Common myeloid progenitor, CD34-positive (primary cell): ENCODE results near the gene JAKMIP1.

Experiments used
- CTCF ChIA-PET: fragments of 350-600 bp; sonication (Branson Sonifier 250); formaldehyde crosslinking; loops from one replicate; lab custom pipeline; 2021; ENCODE audit warnings: antibody characterized with exemption; lab: Charles Lee
- POLR2A ChIA-PET: fragments of 350-600 bp; sonication (Branson Sonifier 250); formaldehyde crosslinking; loops from one replicate; lab custom pipeline; 2021; ENCODE audit warnings: antibody characterized with exemption; lab: Charles Lee
- DNase-seq, 3 donors: peaks; one replicate each; pipeline versions ENCODE4 v3.0.0 to v3.0.0-alpha.2; 2013
- H3K27ac ChIP-seq, 2 experiments: 1 replicate in 1 of 2; 2 replicates in 1 of 2; pipeline ENCODE4 v1.7.0; 2013; ENCODE audit warnings: inconsistent platforms in 2 of 2, low read length in 2 of 2, mild to moderate bottlenecking in 2 of 2, low read depth in 1 of 2, moderate library complexity in 1 of 2; ENCODE audit not compliant: severe bottlenecking in 2 of 2, insufficient read depth in 1 of 2, poor library complexity in 1 of 2
- H3K27me3 ChIP-seq, 5 experiments: replicated peaks in 2 of 5; 1 replicate in 3 of 5; 2 replicates in 2 of 5; pipeline versions ENCODE4 v1.6.1 to v1.7.0; 2013; ENCODE audit warnings: low read length in 4 of 5, mild to moderate bottlenecking in 2 of 5, moderate library complexity in 2 of 5, inconsistent platforms in 1 of 5; ENCODE audit not compliant: insufficient read depth in 5 of 5, control insufficient read depth in 4 of 5
- H3K36me3 ChIP-seq, 4 experiments: 1 replicate in 2 of 4; 2 replicates in 2 of 4; pipeline versions ENCODE4 v1.6.1 to v1.7.0; 2013; ENCODE audit warnings: low read length in 3 of 4, control low read depth in 1 of 4, mild to moderate bottlenecking in 1 of 4; ENCODE audit not compliant: control insufficient read depth in 4 of 4, insufficient read depth in 4 of 4
- H3K4me1 ChIP-seq, 4 experiments: 1 replicate in 3 of 4; 2 replicates in 1 of 4; pipeline versions ENCODE4 v1.6.1 to v1.7.1; 2013; ENCODE audit warnings: low read length in 3 of 4, mild to moderate bottlenecking in 3 of 4, control low read depth in 1 of 4, inconsistent platforms in 1 of 4, moderate library complexity in 1 of 4; ENCODE audit not compliant: control insufficient read depth in 4 of 4, insufficient read depth in 4 of 4; ENCODE audit errors: control extremely low read depth in 1 of 4
- H3K4me3 ChIP-seq, 7 experiments: 1 replicate in 4 of 7; 2 replicates in 3 of 7; pipeline versions ENCODE4 v1.5.1 to v1.7.0; 2013; ENCODE audit warnings: mild to moderate bottlenecking in 7 of 7, low read length in 6 of 7, moderate library complexity in 6 of 7, inconsistent platforms in 2 of 7, low read depth in 2 of 7, control low read depth in 1 of 7; ENCODE audit not compliant: insufficient read depth in 4 of 7, control insufficient read depth in 1 of 7; ENCODE audit errors: extremely low read depth in 1 of 7
- H3K9me3 ChIP-seq, 5 experiments: 1 replicate in 4 of 5; 2 replicates in 1 of 5; pipeline versions ENCODE4 v1.6.1 to v1.7.1; 2013; ENCODE audit warnings: low read length in 4 of 5, mild to moderate bottlenecking in 2 of 5, inconsistent platforms in 1 of 5, low read depth in 1 of 5, moderate library complexity in 1 of 5; ENCODE audit not compliant: control insufficient read depth in 4 of 5, insufficient read depth in 2 of 5; ENCODE audit errors: control extremely low read depth in 1 of 5
- WGBS: methylation state at CpG from one replicate; pipeline ENCODE4 v1.1.5; 2013; ENCODE audit not compliant: insufficient coverage; 5-methylcytosine and 5-hydroxymethylcytosine counted together

Gene JAKMIP1

DNA sequence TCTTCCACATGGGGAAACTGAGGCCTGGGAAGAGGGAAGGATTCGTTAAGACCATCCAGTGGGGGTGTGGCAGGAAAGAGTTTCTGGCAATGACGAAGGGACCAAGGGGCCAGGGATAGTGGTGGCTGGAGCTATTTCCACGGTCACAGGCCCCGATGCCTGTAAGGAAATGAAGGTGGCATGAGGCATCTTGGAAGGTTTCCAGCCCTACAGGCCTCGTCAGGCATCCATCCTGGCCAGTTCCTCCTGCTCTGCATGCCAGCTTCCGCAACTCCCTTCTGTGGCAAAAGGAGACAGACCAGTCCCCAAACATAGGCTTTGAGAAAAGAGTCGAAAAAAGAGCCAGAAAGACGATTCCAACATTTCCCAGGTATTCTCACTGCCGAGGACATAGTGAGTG, 173.0 kb downstream of the JAKMIP1 start:
- H3K27ac ChIP-seq: no peak overlapping the region
- no peaks in the 10 kb centered on the region for H3K36me3 ChIP-seq
- no peak overlapping the region for H3K4me3 ChIP-seq
- ChIA-PET POLR2A (no interaction called here), CTCF (interaction anchor here (1.0 to 1.6 kb wide), 2 partner anchors 11 to 28 kb away, joined by 3 to 4 read pairs; no protein-coding TSS in a partner anchor)
- H3K27me3 ChIP-seq: peaks cover 0 to 3% (median 0%) of the 10 kb centered on the region in 5 experiments
- 91% methylated on average over 9 of the region's 9 CpGs for WGBS
- DNase-seq: no peak
- H3K9me3 ChIP-seq: no peaks in the 10 kb centered on the region
- peaks cover 0 to 11% (median 1%) of the 10 kb centered on the region in 4 experiments for H3K4me1 ChIP-seq

DNA sequence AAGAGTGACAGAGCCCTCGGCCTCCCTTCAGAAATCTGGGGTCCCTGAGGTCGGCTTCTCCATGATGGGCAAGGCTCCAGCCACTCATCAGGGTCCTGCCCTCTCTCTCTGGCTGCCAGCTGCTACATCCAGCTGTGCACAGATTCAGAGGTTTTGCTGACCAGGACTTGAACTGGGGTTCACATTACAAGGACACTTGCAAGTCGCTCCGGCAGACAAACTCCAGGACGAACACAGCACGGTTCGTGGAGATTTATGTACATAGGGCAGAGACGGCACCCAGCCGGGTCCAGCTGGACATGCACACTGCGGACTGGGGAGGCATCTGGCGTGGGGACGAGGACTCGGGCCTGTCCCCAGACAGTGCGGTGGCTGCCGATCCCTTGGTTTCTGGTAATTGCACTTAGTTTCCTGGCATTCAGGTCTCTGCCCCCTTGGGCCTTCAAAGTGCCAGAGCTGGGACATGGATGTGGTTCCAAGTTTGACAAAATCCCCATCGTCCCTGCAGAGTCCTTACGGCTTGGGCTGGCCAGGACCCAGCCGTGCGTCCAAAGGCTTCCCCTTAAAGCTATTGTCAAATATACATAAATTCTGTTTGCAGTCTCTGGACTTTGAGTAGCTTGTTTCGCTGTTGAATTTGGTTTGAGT, 175.9 kb downstream of the JAKMIP1 start:
- POLR2A ChIA-PET: no interaction called here
- Histone ChIP-seq H3K4me3 (no peak overlapping the region), H3K36me3 (no peaks in the 10 kb centered on the region), H3K4me1 (no peaks in the 10 kb centered on the region), H3K27ac (no peak overlapping the region), H3K9me3 (no peaks in the 10 kb centered on the region), H3K27me3 (peaks cover 0 to 3% (median 0%) of the 10 kb centered on the region in 5 experiments)
- CTCF ChIA-PET: interaction anchor here (2.0 kb wide), 1 partner anchor 12 kb away, joined by 5 read pairs; no protein-coding TSS in a partner anchor
- 95% methylated on average over 16 of the region's 20 CpGs for WGBS
- DNase-seq: no peak

DNA sequence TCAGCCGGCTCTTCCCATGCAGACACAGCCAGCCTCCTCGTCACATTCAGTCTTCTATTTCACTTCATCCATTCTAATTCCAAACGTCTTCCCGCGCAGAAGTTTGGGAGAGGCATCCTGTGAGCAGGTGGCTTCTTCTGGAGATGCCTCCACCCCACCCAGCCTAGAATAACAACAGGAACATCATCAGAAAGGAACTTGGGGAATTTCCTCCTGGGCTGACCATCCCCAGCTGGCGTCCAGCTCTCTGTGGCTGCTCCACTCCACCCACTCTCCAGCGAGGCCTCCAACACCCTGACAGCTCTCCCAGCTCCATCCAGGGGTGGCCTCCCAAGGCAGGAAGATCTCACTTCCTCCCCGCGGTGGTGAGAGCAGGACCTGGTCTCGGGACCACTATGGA, 176.6 kb downstream of the JAKMIP1 start:
- Histone ChIP-seq H3K4me3 (no peak overlapping the region), H3K27ac (no peak overlapping the region), H3K27me3 (peaks cover 0 to 3% (median 0%) of the 10 kb centered on the region in 5 experiments), H3K9me3 (no peaks in the 10 kb centered on the region), H3K4me1 (no peaks in the 10 kb centered on the region), H3K36me3 (no peaks in the 10 kb centered on the region)
- DNase-seq: no peak
- POLR2A ChIA-PET: no interaction called here
- WGBS: 65% methylated on average over 6 of the region's 10 CpGs
- CTCF ChIA-PET: interaction anchor here (1.1 to 2.0 kb wide), 2 partner anchors 12 to 26 kb away, joined by 4 to 5 read pairs; no protein-coding TSS in a partner anchor

DNA sequence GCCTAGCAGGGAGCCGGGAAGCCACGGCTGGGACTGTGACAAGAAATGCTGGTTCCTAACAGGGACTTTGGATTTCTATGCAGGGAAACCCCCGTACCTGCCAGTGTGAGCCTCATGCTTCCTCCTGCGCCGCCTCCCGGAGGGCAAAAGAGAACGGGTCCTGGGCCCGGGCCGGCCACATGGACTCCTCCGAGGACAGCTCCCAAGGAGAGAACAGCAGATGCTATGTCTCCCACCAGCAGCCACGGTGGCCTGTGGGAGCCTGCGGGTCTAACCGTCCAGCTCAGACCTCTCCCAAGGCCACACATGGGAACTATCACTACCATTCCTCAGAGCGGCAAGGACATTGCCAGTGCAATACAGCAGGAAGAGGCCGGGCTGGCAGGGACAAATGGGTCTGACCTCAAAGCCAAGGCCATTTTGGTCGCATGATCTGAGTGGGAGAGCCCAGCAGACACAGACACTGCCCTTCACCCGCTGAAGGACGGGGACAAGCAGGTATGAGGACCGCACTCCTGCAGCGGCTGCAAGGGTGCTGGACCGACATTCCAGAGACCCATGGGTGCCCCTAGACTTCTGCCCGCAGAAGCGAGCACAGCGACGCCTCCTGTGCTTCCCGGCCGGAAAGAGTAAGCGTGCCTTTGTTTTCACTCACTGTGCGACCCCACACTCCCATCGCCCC, 177.6 kb downstream of the JAKMIP1 start:
- 91% methylated on average over 28 of the region's 30 CpGs for WGBS

DNA sequence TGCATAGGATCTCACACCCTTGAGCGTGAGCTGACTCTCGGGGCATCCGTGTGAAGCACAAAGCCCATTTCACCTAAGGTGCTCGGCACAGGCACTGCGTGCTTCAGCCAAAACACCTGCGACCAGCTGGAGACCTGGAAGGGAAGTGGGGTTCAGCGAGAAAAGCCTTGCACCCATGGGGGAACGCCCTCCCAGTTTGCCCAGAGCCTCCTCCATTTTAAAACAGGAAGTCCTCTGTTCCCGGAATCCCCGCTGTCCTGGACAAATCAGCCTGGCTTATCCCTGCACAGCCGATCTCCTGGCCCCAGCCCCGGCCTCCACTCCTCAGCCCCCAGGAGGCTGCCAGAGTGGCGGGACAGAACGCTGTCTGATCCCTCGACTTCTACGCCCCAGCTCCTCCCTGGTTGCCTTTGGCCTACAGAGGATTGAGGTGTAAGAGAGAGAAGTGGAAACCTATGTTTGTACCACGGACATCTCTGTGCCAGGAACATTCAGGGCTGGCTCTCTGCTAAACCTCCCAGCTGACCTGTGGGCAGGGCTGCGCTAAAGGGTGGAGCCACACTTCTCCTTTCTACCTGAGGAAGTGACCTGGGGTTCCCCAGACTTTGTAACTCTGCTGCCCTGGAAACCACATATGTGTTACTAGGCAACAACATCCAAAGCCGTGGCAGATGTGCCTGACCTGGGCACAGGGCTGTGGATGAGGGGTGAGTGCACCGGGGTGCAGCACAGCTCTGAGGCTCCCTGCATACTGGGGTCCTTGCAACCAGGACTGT, 178.3 kb downstream of the JAKMIP1 start:
- 86% methylated on average over 16 of the region's 20 CpGs for WGBS
- peaks cover 0 to 3% (median 0%) of the 10 kb centered on the region in 5 experiments for H3K27me3 ChIP-seq
- CTCF ChIA-PET: interaction anchor here (1.1 to 2.9 kb wide), 3 partner anchors 10 to 24 kb away, joined by 3 to 9 read pairs (median 4); no protein-coding TSS in a partner anchor

More for the DNA sequence above, 177.6 kb downstream of the JAKMIP1 start:
- ChIA-PET CTCF (interaction anchor here (1.1 to 2.9 kb wide), 5 partner anchors 10 to 25 kb away, joined by 3 to 9 read pairs (median 4); no protein-coding TSS in a partner anchor), POLR2A (no interaction called here)
- H3K9me3 ChIP-seq: no peaks in the 10 kb centered on the region
- no peaks in the 10 kb centered on the region for H3K4me1 ChIP-seq
- H3K36me3 ChIP-seq: no peaks in the 10 kb centered on the region
- no peak overlapping the region for H3K4me3 ChIP-seq
- no peak overlapping the region for H3K27ac ChIP-seq
- H3K27me3 ChIP-seq: peaks cover 0 to 3% (median 0%) of the 10 kb centered on the region in 5 experiments
- DNase-seq: no peak

DNA sequence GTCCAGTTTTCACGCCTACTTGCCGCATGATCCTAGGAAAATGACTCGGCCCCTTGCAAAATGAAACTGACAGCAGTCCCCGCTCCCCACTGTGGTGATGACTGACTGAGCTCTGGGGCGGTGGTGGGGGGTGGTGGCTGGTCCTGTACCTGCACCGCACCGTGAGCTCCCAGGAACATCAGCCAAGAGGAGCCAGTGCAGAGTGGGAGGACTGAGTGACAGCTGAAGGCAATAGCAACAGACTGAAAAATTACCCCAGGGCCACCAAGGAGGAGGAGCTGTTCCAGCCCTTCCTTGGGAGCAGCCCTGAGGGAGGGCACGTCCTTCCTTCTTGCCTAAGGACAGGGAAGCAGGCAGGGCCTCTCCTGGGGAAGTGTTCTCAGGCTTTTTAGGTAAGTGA, 179.7 kb downstream of the JAKMIP1 start:
- WGBS: 93% methylated on average over 6 of the region's 8 CpGs
- DNase-seq: no peak
- Histone ChIP-seq H3K9me3 (no peaks in the 10 kb centered on the region), H3K27ac (no peak overlapping the region), H3K36me3 (no peaks in the 10 kb centered on the region), H3K27me3 (peaks cover 0 to 3% (median 0%) of the 10 kb centered on the region in 5 experiments), H3K4me1 (no peaks in the 10 kb centered on the region), H3K4me3 (no peak overlapping the region)
- POLR2A ChIA-PET: no interaction called here
- CTCF ChIA-PET: interaction anchor here (0.9 to 3.2 kb wide), 8 partner anchors 9 to 48 kb away, joined by 3 to 37 read pairs (median 10); no protein-coding TSS in a partner anchor

More for the DNA sequence above, 178.3 kb downstream of the JAKMIP1 start:
- peak in 2 of 3 donors; percentile 31 to 36 for DNase-seq
- no peaks in the 10 kb centered on the region for H3K9me3 ChIP-seq
- H3K4me3 ChIP-seq: no peak overlapping the region
- H3K27ac ChIP-seq: no peak overlapping the region
- H3K36me3 ChIP-seq: no peaks in the 10 kb centered on the region
- no peaks in the 10 kb centered on the region for H3K4me1 ChIP-seq
- POLR2A ChIA-PET: no interaction called here
